H9 (cell line): ENCODE data around the gene NPY4R2. TPM values are rescaled to one million over a fixed set of nuclear protein-coding genes. Genes with fewer than 3 reads are reported as not detected.
"Not testable (repeated sequence)": the region's sequence is repeated elsewhere in the genome, so short reads cannot be mapped to it uniquely, and the experiment has no call there.

Experiments
- DNase-seq: peaks from one replicate; pipeline ENCODE4 v3.0.0-alpha.2; 2017
- H2AFZ ChIP-seq: one replicate; pipeline ENCODE4 v1.6.1; 2013; ENCODE audit warnings: mild to moderate bottlenecking, low read length, control low read depth, moderate library complexity
- H2AK5ac ChIP-seq: 2 replicates; pipeline ENCODE4 v1.6.1; 2013; ENCODE audit warnings: low read length, control low read depth, mixed read lengths; ENCODE audit not compliant: insufficient read length
- H2BK120ac ChIP-seq: one replicate; pipeline ENCODE4 v1.6.1; 2013; ENCODE audit warnings: low read depth, mild to moderate bottlenecking, low read length, control low read depth, inconsistent platforms; ENCODE audit not compliant: poor library complexity, severe bottlenecking
- H2BK12ac ChIP-seq: 2 replicates; pipeline ENCODE4 v1.6.1; 2013; ENCODE audit warnings: low read length, control low read depth, mixed read lengths, low read depth; ENCODE audit not compliant: insufficient read length
- H2BK15ac ChIP-seq: 2 replicates; pipeline ENCODE4 v1.6.1; 2013; ENCODE audit warnings: low read depth, low read length, control low read depth
- H2BK20ac ChIP-seq: one replicate; pipeline ENCODE4 v1.6.1; 2013; ENCODE audit warnings: low read depth, mild to moderate bottlenecking, low read length, control low read depth, inconsistent platforms; ENCODE audit not compliant: poor library complexity, severe bottlenecking
- H2BK5ac ChIP-seq: 2 replicates; pipeline ENCODE4 v1.6.1; 2013; ENCODE audit warnings: low read length, control low read depth, mixed read lengths; ENCODE audit not compliant: insufficient read length
- H3K14ac ChIP-seq: 2 replicates; pipeline ENCODE4 v1.6.1; 2013; ENCODE audit warnings: low read length, control low read depth; ENCODE audit not compliant: insufficient read depth
- H3K18ac ChIP-seq: 2 replicates; pipeline ENCODE4 v1.6.1; 2013; ENCODE audit warnings: low read depth, mild to moderate bottlenecking, mixed read lengths, low read length, control low read depth; ENCODE audit not compliant: insufficient read length
- H3K23ac ChIP-seq: 2 replicates; pipeline ENCODE4 v1.6.1; 2013; ENCODE audit warnings: low read length, control low read depth, mixed read lengths, low read depth; ENCODE audit not compliant: insufficient read length
- H3K23me2 ChIP-seq: 2 replicates; pipeline ENCODE4 v1.6.1; 2013; ENCODE audit warnings: low read depth, mild to moderate bottlenecking, mixed read lengths, low read length, control low read depth; ENCODE audit not compliant: insufficient read length, poor library complexity, severe bottlenecking
- H3K27ac ChIP-seq: 2 replicates; pipeline ENCODE4 v1.5.1; 2013; ENCODE audit warnings: low read length, control low read depth, mixed read lengths, low read depth; ENCODE audit not compliant: insufficient read length
- H3K27me3 ChIP-seq: 2 replicates; pipeline ENCODE4 v1.6.1; 2013; ENCODE audit warnings: low read length, control low read depth, inconsistent platforms; ENCODE audit not compliant: insufficient read depth
- H3K4ac ChIP-seq: 2 replicates; pipeline ENCODE4 v1.6.1; 2013; ENCODE audit warnings: low read depth, mild to moderate bottlenecking, control low read depth, inconsistent platforms, low read length, moderate library complexity
- H3K4me1 ChIP-seq: 2 replicates; pipeline ENCODE4 v1.6.1; 2013; ENCODE audit warnings: low read length, control low read depth, inconsistent platforms; ENCODE audit not compliant: insufficient read depth
- H3K4me2 ChIP-seq: 2 replicates; pipeline ENCODE4 v1.6.1; 2013; ENCODE audit warnings: low read length, control low read depth, mixed read lengths; ENCODE audit not compliant: insufficient read length, insufficient read depth
- H3K56ac ChIP-seq: 2 replicates; pipeline ENCODE4 v1.6.1; 2013; ENCODE audit warnings: low read depth, mild to moderate bottlenecking, mixed read lengths, low read length, control low read depth; ENCODE audit not compliant: insufficient read length
- H3K79me1 ChIP-seq: 2 replicates; pipeline ENCODE4 v1.6.1; 2013; ENCODE audit warnings: low read depth, mild to moderate bottlenecking, moderate library complexity, low read length, control low read depth, inconsistent platforms; ENCODE audit not compliant: insufficient read depth, poor library complexity, severe bottlenecking
- H3K79me2 ChIP-seq: 2 replicates; pipeline ENCODE4 v1.6.1; 2013; ENCODE audit warnings: low read length, control low read depth, inconsistent platforms; ENCODE audit not compliant: insufficient read depth
- H3K9ac ChIP-seq: 2 replicates; pipeline ENCODE4 v1.6.1; 2013; ENCODE audit warnings: low read length, control low read depth, mixed read lengths; ENCODE audit not compliant: insufficient read length; ENCODE audit errors: extremely low read depth
- H3K9me3 ChIP-seq: one replicate; pipeline ENCODE4 v1.6.1; 2013; ENCODE audit warnings: low read depth, low read length, inconsistent platforms; ENCODE audit not compliant: control insufficient read depth
- H3T11ph ChIP-seq: one replicate; pipeline ENCODE4 v1.6.1; 2013; ENCODE audit warnings: mild to moderate bottlenecking, low read length, control low read depth, inconsistent platforms
- H4K20me1 ChIP-seq: one replicate; pipeline ENCODE4 v1.6.1; 2013; ENCODE audit not compliant: control insufficient read depth, insufficient read length, insufficient read depth
- H4K5ac ChIP-seq: 2 replicates; pipeline ENCODE4 v1.6.1; 2013; ENCODE audit warnings: low read depth, mild to moderate bottlenecking, mixed read lengths, low read length, control low read depth; ENCODE audit not compliant: insufficient read length
- H4K8ac ChIP-seq: replicated peaks from 2 replicates; pipeline ENCODE4 v1.6.1; 2013; ENCODE audit warnings: low read length, control low read depth, mixed read lengths, low read depth; ENCODE audit not compliant: insufficient read length
- H4K91ac ChIP-seq: 2 replicates; pipeline ENCODE4 v1.6.1; 2013; ENCODE audit warnings: low read depth, mild to moderate bottlenecking, moderate library complexity, mixed read lengths, low read length, control low read depth; ENCODE audit not compliant: insufficient read length
- H3K27ac Mint-ChIP-seq, 3 experiments: 2 replicates in 2 of 3; 3 replicates in 1 of 3; pipeline ENCODE4 v1.8.0; 2020 to 2021; ENCODE audit warnings: mixed read lengths in 3 of 3, mild to moderate bottlenecking in 1 of 3, moderate library complexity in 1 of 3
- H3K27me3 Mint-ChIP-seq: 2 replicates; pipeline ENCODE4 v1.8.0; 2021; ENCODE audit warnings: low read depth, mild to moderate bottlenecking, moderate library complexity, mixed read lengths
- H3K36me3 Mint-ChIP-seq, 3 experiments: 2 replicates in 2 of 3; 3 replicates in 1 of 3; pipeline ENCODE4 v1.8.0; 2020 to 2021; ENCODE audit warnings: low read depth in 3 of 3, mixed read lengths in 3 of 3; ENCODE audit not compliant: insufficient read depth in 1 of 3
- H3K4me1 Mint-ChIP-seq, 2 experiments: 2 replicates each; pipeline ENCODE4 v1.8.0; 2020; ENCODE audit warnings: mixed read lengths in 2 of 2
- H3K4me3 Mint-ChIP-seq, 2 experiments: 2 replicates in 1 of 2; 3 replicates in 1 of 2; pipeline ENCODE4 v1.8.0; 2020 to 2021; ENCODE audit warnings: mild to moderate bottlenecking in 2 of 2, mixed read lengths in 2 of 2, moderate library complexity in 1 of 2
- H3K9me3 Mint-ChIP-seq, 2 experiments: 2 replicates in 1 of 2; 3 replicates in 1 of 2; pipeline ENCODE4 v1.8.0; 2020; ENCODE audit warnings: mild to moderate bottlenecking in 2 of 2, mixed read lengths in 2 of 2, moderate library complexity in 1 of 2
- WGBS: extraction: QIAGEN DNeasy Blood & Tissue Kit; methylation state at CpG from one replicate; pipeline ENCODE4 v1.1.7; 2013; ENCODE audit warnings: missing lambda C conversion rate, low lambda C conversion rate, mixed read lengths; ENCODE audit not compliant: insufficient read length; ENCODE audit errors: extremely low coverage; 5-methylcytosine and 5-hydroxymethylcytosine counted together
- total RNA-seq: library from RNA; stranded (reverse); gene quantifications from 2 replicates; pipeline ENCODE4 v1.2.1, GENCODE V29; 2021

NPY4R2 gene
- total RNA-seq, 1 experiment from 2014 or later: 0.13 TPM

- DNase-seq, H3K27ac ChIP-seq, H3K79me2 ChIP-seq, H3K27me3 Mint-ChIP-seq, H2AK5ac ChIP-seq, H3K56ac ChIP-seq, H2BK15ac ChIP-seq, H3K23me2 ChIP-seq, H3K18ac ChIP-seq, H3K4ac ChIP-seq, H3K4me2 ChIP-seq, H3K23ac ChIP-seq, H3K36me3 Mint-ChIP-seq, H3K14ac ChIP-seq, H3T11ph ChIP-seq, H2AFZ ChIP-seq, H3K9me3 ChIP-seq, H2BK120ac ChIP-seq, H3K4me3 Mint-ChIP-seq, H3K4me1 Mint-ChIP-seq, H3K79me1 ChIP-seq, H3K4me1 ChIP-seq, H2BK20ac ChIP-seq, H3K27me3 ChIP-seq, H2BK12ac ChIP-seq, H4K5ac ChIP-seq, H3K9ac ChIP-seq, H3K27ac Mint-ChIP-seq, H4K91ac ChIP-seq, H4K8ac ChIP-seq, H3K9me3 Mint-ChIP-seq, H2BK5ac ChIP-seq, H4K20me1 ChIP-seq: not testable (repeated sequence)
- WGBS: no CpG with 5 or more reads among the region's 5 CpGs
Measured at GRCh38 chr10:47959677-47960076, 41.2 kb downstream of the NPY4R2 start.

DNA sequence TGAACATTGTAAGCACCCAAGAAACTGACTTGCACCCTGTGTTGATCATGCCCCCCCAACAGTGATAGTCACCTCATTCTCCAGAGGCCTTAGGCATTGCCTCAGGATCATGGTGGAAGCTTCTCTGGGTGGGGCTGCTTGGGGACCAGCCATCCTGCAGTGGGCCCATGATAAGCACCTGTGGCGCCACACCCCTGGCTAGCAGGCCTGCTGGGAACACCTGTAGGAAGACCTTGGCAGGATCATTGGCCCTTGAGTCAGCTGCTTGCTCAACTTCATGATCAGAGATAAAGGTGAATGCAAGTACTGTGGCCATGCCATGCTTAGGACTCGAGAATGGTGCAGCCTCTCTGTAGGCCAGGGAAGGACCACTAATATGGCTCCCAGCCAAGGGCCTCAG lies 42.2 kb downstream of the NPY4R2 start:
- not testable (repeated sequence) for H3K14ac ChIP-seq, H4K91ac ChIP-seq, H3K27ac ChIP-seq, H3K27ac Mint-ChIP-seq, H2AK5ac ChIP-seq, H3K18ac ChIP-seq, H3T11ph ChIP-seq, H3K27me3 ChIP-seq, H4K20me1 ChIP-seq, H3K4ac ChIP-seq, H2BK12ac ChIP-seq, H2BK5ac ChIP-seq, H2BK15ac ChIP-seq, H3K4me3 Mint-ChIP-seq, H4K5ac ChIP-seq, H3K79me1 ChIP-seq, H3K79me2 ChIP-seq, H3K23me2 ChIP-seq, H3K56ac ChIP-seq, H3K9me3 Mint-ChIP-seq, H3K36me3 Mint-ChIP-seq, H2AFZ ChIP-seq, H3K4me1 ChIP-seq, H3K9ac ChIP-seq, H3K4me1 Mint-ChIP-seq, DNase-seq, H3K9me3 ChIP-seq, H4K8ac ChIP-seq, H2BK120ac ChIP-seq, H3K4me2 ChIP-seq, H3K27me3 Mint-ChIP-seq, H2BK20ac ChIP-seq, H3K23ac ChIP-seq
- no CpG with 5 or more reads among the region's 2 CpGs for WGBS
